GM10248 (cell line): Measurements from ENCODE around the gene GFM1.
A peak's percentile ranks its signal among the peaks of the same experiment; 100 is the strongest.

Source experiments
- CTCF ChIA-PET: fragments of 300-600 bp; sonication (Branson Sonifier 250); formaldehyde crosslinking; extraction: SDS; loops from one replicate; lab custom pipeline; 2021; ENCODE audit warnings: antibody characterized with exemption; lab: Yijun Ruan, JAX
- POLR2A ChIA-PET: fragments of 350-650 bp; sonication (Branson Sonifier 250); formaldehyde crosslinking; extraction: SDS; loops from one replicate; lab custom pipeline; 2020; ENCODE audit warnings: antibody characterized with exemption; lab: Yijun Ruan, JAX
- DNase-seq: peaks from one replicate; pipeline ENCODE4 v3.0.0; 2012; ENCODE audit errors: extremely low spot score
- CTCF ChIP-seq: IDR thresholded peaks from 2 replicates; pipeline ENCODE4 v1.5.1; 2012; ENCODE audit warnings: mild to moderate bottlenecking, low read depth; ENCODE audit errors: extremely low read depth, missing control alignments, control extremely low read depth

GFM1 gene

DNA sequence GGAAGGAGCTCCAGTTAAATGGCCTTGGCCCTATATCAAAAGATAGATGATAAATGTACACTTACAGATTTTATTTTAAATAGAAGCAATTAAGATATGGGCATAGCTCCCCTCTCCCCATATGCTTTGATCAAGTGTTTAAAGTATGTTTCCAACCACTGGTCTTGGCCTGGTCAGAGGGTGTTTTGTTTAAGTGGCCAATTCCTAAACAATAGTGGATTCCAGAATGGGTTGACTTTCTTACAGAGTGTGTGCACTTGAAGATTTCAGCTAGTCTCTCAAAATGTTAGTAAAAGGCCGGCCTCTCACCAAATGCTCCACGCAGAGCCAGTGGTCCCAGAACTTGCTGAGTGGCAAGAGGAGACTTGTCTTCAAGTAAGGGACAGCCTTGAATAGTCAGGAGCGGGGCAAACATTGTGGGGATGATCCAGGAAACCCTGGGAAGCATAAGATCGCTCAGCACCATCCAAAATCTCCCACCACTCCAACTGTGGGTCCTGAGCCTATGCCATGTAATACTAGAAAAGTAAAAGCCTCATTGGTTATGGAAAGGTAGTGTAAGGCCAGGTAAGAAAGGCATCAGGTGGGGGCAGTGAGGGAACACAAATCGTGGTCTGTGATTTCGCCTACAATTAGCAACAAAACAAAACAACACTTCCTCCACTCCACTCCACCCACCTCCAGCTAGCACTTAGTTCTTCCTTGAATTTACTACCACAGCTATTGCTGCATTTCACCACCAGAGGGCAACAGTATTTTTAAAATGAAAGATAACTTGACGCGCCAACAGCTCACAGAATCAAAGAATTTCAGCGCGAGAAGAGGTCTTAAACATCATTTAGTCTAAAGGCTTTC lies 83.1 kb downstream of the GFM1 start:
- CTCF ChIA-PET: interaction anchor here (0.7 to 6.4 kb wide), 45 partner anchors 10 to 1121 kb away, joined by 3 to 80 read pairs (median 6); partner anchors contain the start of genes GFM1, LXN, MFSD1 and MLF1
- peak; percentile 77 for DNase-seq
- peak; percentile 89 for TF ChIP-seq CTCF
- POLR2A ChIA-PET: no interaction called here

DNA sequence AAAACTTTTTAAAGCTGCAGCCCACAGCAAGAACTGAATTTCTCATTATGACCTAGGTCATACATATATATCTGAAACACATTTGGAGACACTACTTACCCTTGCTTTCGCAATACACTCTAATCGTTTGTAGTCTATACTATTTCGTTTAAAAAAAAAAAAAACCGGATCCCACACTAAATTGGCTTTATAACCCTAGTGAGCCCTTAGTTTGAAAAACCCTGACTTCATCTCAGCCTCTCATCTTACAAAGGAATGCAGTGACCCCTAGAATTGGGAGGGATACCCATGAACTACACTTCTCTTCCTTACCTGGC lies 83.7 kb downstream of the GFM1 start:
- no peak for DNase-seq
- ChIA-PET CTCF (interaction anchor here (0.7 to 6.4 kb wide), 41 partner anchors 9 to 1121 kb away, joined by 3 to 80 read pairs (median 6); partner anchors contain the start of genes GFM1, LXN, MFSD1 and MLF1), POLR2A (no interaction called here)
- no peak for TF ChIP-seq CTCF

- CTCF ChIA-PET: interaction anchor here (1.1 to 6.4 kb wide), 20 partner anchors 8 to 81 kb away, joined by 3 to 80 read pairs (median 12); partner anchors contain the start of genes LXN and MFSD1
- POLR2A ChIA-PET: no interaction called here
Observed at GRCh38 chr3:158728851-158729250, 84.5 kb downstream of the GFM1 start.

GRCh38 chr3:158731486-158731885 lies 87.2 kb downstream of the GFM1 start:
- ChIA-PET POLR2A (no interaction called here), CTCF (interaction anchor here (6.4 kb wide), 1 partner anchor 60 kb away, joined by 80 read pairs; no protein-coding TSS in a partner anchor)
- no peak for DNase-seq
- no peak for TF ChIP-seq CTCF

More at GRCh38 chr3:158728851-158729250, 84.5 kb downstream of the GFM1 start:
- no peak for DNase-seq
- no peak for TF ChIP-seq CTCF

DNA sequence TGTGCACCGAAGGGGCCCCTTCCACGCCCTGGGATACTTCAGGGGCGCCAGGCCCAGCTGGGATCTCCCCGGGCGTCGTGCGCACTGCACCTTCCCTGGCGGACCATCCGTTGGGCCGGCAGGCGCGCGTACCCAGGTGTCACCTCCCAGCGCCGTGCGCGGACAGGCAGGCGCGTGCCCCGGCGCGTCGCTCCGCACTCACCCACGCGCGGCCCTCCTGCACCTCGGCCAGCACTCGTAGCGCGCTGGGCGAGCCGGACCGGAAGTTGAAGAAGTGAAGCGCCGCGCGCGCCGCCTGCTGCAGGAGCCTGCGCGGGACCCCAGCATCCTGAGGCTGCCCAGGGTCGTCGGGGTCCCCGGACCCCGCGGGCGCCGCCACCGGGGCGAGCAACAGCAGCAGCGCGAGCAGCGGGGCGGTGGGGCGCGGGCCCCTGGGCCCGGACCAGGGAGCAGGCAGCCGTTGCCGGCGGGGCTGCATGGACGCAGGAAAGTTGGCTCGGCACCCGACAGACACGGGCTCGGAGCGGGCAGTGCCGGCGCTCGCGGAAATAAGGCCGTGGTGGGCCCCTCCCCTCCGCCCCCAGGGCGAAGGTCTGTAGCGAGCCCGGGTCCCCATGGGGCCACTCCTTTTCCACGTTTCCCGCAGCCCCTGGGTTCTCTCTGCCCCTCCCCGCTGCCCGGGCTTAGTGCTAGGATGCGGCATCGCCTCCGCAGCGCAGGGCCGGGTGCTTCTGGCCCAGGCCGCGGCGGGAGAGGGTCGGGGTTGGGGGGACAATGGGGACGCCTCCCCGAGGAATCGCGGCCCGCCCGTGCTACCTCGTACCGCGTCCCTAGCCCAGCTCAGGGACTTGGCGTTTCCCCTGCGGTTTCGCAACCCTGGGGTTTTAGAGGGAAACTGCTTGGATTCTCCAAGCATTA lies 87.9 kb downstream of the GFM1 start, which contains the start of gene RARRES1:
RARRES1 (minus strand) TSS at position 520 of the 918 bp plus-strand sequence; CDS start at position 478, 42 bp downstream.
- DNase-seq: peak; percentile 82
- peak; percentile 1 for TF ChIP-seq CTCF
- CTCF ChIA-PET: no interaction called here
- POLR2A ChIA-PET: no interaction called here

DNA sequence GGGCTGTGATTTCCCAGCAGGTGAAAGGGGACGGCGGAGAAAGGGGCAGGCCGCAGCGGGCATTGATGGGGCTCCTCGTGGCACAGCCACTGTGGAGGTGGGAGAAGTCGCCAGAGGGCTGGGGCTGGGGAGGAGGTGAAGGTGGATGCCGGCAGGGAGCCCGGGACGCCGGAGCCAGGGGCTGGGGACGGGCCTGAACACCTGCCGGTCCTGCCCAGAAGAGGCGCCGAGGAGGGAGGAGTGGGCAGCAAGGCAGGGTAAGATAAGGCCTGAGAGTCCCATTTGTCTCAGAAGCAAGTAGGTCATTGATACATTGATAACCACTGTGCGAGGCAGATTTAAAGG lies 88.5 kb downstream of the GFM1 start:
- POLR2A ChIA-PET: no interaction called here
- CTCF ChIA-PET: no interaction called here
- TF ChIP-seq CTCF: no peak
- no peak for DNase-seq
